HS-5 (cell line): ENCODE results near the gene RPA3.

Experiments
- DNase-seq: peaks from one replicate; pipeline ENCODE4 v3.0.0-alpha.2; 2012; ENCODE audit warnings: low read depth

Gene RPA3

GRCh38 chr7:7718492-7718891 is at the start of gene RPA3:
Gene RPA3, minus strand, starts transcription at chr7:7718607. Its CDS starts 78,189 bp downstream, at chr7:7640418.
- DNase-seq, result no peak

- DNase-seq, result no peak
Observed at GRCh38 chr7:7766671-7767070, 48.3 kb upstream of the RPA3 start.

GRCh38 chr7:7765422-7765821 is 47.0 kb upstream of the RPA3 start:
- no peak for DNase-seq

GRCh38 chr7:7764520-7765396 is 46.4 kb upstream of the RPA3 start:
- DNase-seq, result no peak

- DNase-seq, result peak; percentile 52
Observed at GRCh38 chr7:7761974-7762779, 43.8 kb upstream of the RPA3 start.

GRCh38 chr7:7761340-7761973 is 43.0 kb upstream of the RPA3 start:
- peak; percentile 64 for DNase-seq

- DNase-seq, result no peak
Observed at GRCh38 chr7:7757576-7757975, 39.2 kb upstream of the RPA3 start.

- no peak for DNase-seq
Observed at GRCh38 chr7:7756577-7756976, 38.2 kb upstream of the RPA3 start.

- DNase-seq, result no peak
Observed at GRCh38 chr7:7751243-7752092, 33.1 kb upstream of the RPA3 start.

- no peak for DNase-seq
Observed at GRCh38 chr7:7750571-7751242, 32.3 kb upstream of the RPA3 start.

- DNase-seq, result no peak
Observed at GRCh38 chr7:7746458-7746857, 28.1 kb upstream of the RPA3 start.

GRCh38 chr7:7745966-7746365 is 27.6 kb upstream of the RPA3 start:
- DNase-seq, result no peak

GRCh38 chr7:7745258-7745657 is 26.9 kb upstream of the RPA3 start:
- DNase-seq, result no peak

GRCh38 chr7:7742223-7742622 is 23.8 kb upstream of the RPA3 start:
- DNase-seq, result no peak

GRCh38 chr7:7740037-7740355 is 21.6 kb upstream of the RPA3 start:
- DNase-seq, result no peak

- DNase-seq, result no peak
Observed at GRCh38 chr7:7739204-7740036, 21.0 kb upstream of the RPA3 start.

- no peak for DNase-seq
Observed at GRCh38 chr7:7738622-7739021, 20.2 kb upstream of the RPA3 start.

GRCh38 chr7:7738177-7738576 is 19.8 kb upstream of the RPA3 start:
- DNase-seq, result no peak

- no peak for DNase-seq
Observed at GRCh38 chr7:7737674-7738073, 19.3 kb upstream of the RPA3 start.

GRCh38 chr7:7736671-7737070 is 18.3 kb upstream of the RPA3 start:
- no peak for DNase-seq
